Suprapubic skin (tissue), 3 donors: ENCODE results near the gene ASB10.

Experiments
- EP300 ChIP-seq: sonication (generic); formaldehyde crosslinking; IDR thresholded peaks from one replicate; pipeline ENCODE4 v1.6.1; 2017; ENCODE audit warnings: antibody characterized with exemption
- TF ChIP-seq, protein P1 (sequence below), 2 donors: fragments of 200-600 bp in 1 of 2; fragments of 450-650 bp in 1 of 2; sonication (generic) in 1 of 2; IDR thresholded peaks; one replicate each; pipeline ENCODE4 v1.5.1; 2016 to 2019; ENCODE audit warnings: antibody characterized with exemption in 2 of 2, mild to moderate bottlenecking in 1 of 2, moderate library complexity in 1 of 2

DNA sequence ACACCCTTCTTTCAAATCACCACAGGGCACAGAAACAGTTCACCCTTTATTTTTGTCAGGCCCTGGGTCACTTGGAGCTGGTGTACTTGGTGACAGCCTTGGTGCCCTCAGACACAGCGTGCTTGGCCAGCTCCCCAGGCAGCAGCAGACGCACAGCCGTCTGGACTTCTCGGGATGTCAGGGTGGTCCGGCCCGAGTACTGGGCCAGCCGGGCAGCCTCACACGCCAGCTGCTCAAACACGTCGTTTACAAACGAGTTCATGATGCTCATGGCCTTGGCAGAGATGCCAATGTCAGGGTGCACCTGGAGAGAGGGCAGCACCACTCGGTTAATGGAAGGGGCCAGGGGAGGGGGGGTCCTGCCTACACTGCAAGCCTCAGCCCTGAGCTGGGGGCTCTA lies 20.8 kb upstream of the ASB10 start:
- TF ChIP-seq EP300, result no peak
- TF ChIP-seq, protein P1, sequence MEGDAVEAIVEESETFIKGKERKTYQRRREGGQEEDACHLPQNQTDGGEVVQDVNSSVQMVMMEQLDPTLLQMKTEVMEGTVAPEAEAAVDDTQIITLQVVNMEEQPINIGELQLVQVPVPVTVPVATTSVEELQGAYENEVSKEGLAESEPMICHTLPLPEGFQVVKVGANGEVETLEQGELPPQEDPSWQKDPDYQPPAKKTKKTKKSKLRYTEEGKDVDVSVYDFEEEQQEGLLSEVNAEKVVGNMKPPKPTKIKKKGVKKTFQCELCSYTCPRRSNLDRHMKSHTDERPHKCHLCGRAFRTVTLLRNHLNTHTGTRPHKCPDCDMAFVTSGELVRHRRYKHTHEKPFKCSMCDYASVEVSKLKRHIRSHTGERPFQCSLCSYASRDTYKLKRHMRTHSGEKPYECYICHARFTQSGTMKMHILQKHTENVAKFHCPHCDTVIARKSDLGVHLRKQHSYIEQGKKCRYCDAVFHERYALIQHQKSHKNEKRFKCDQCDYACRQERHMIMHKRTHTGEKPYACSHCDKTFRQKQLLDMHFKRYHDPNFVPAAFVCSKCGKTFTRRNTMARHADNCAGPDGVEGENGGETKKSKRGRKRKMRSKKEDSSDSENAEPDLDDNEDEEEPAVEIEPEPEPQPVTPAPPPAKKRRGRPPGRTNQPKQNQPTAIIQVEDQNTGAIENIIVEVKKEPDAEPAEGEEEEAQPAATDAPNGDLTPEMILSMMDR (IDR thresholded peaks at IDR 0.05), result no peak
